Neural cell (in vitro differentiated cells): ENCODE results near the gene SHQ1. TPM values are rescaled to one million over a fixed set of nuclear protein-coding genes. Genes with fewer than 3 reads are reported as not detected.

Experiments
- H2AFZ ChIP-seq: fragments of 200-600, 300-800 bp; sonication (generic), shearing (Covaris generic); 2 replicates; pipeline ENCODE4 v1.6.0; 2014; ENCODE audit warnings: low read depth, mild to moderate bottlenecking, antibody characterized with exemption, low read length, moderate library complexity
- H3F3A ChIP-seq: fragments of 200-600 bp; shearing (Covaris generic); 2 replicates; pipeline ENCODE4 v1.6.1; 2016; ENCODE audit warnings: mild to moderate bottlenecking, moderate library complexity, mixed read lengths, antibody characterized with exemption, low read length; ENCODE audit not compliant: insufficient read depth, poor library complexity, severe bottlenecking
- H3K27ac ChIP-seq: fragments of 200-600, 300-800 bp; sonication (generic), shearing (Covaris generic); 2 replicates; pipeline ENCODE4 v1.5.1; 2014; ENCODE audit warnings: mild to moderate bottlenecking, low read length, moderate library complexity
- H3K27me3 ChIP-seq: fragments of 300-800, 200-600 bp; sonication (generic), shearing (Covaris generic); 2 replicates; pipeline ENCODE4 v1.6.0; 2014; ENCODE audit warnings: mild to moderate bottlenecking, low read depth, low read length, moderate library complexity; ENCODE audit not compliant: insufficient read depth
- H3K36me3 ChIP-seq: fragments of 300-800, 200-600 bp; sonication (generic), shearing (Covaris generic); 2 replicates; pipeline ENCODE4 v1.5.1; 2014; ENCODE audit warnings: mild to moderate bottlenecking, antibody characterized with exemption, low read length, moderate library complexity; ENCODE audit not compliant: insufficient read depth
- H3K4me2 ChIP-seq: fragments of 300-800, 200-600 bp; sonication (generic), shearing (Covaris generic); 2 replicates; pipeline ENCODE4 v1.6.0; 2014; ENCODE audit warnings: mild to moderate bottlenecking, low read length
- H3K4me3 ChIP-seq: fragments of 300-800, 200-600 bp; sonication (generic), shearing (Covaris generic); 2 replicates; pipeline ENCODE4 v1.5.1; 2014; ENCODE audit warnings: mild to moderate bottlenecking, low read length, moderate library complexity
- H3K79me2 ChIP-seq: fragments of 200-600 bp; shearing (Covaris generic); replicated peaks from 2 replicates; pipeline ENCODE4 v1.6.0; 2014; ENCODE audit warnings: mild to moderate bottlenecking, low read length, moderate library complexity; ENCODE audit not compliant: insufficient read depth
- H3K9ac ChIP-seq: fragments of 300-800, 200-600 bp; sonication (generic), shearing (Covaris generic); 2 replicates; pipeline ENCODE4 v1.6.1; 2016; ENCODE audit warnings: mild to moderate bottlenecking, low read length, mixed read lengths
- H3K9me2 ChIP-seq: fragments of 200-600 bp; shearing (Covaris generic); 2 replicates; pipeline ENCODE4 v1.6.1; 2016; ENCODE audit warnings: mild to moderate bottlenecking, low read length, mixed read lengths; ENCODE audit not compliant: insufficient read depth
- H3K9me3 ChIP-seq: fragments of 200-600, 300-800 bp; sonication (generic), shearing (Covaris generic); 2 replicates; pipeline ENCODE4 v1.6.1; 2016; ENCODE audit warnings: mild to moderate bottlenecking, mixed run types, low read length, moderate library complexity, mixed read lengths
- H4K20me1 ChIP-seq: fragments of 200-600 bp; shearing (Covaris generic); 2 replicates; pipeline ENCODE4 v1.6.1; 2016; ENCODE audit warnings: mild to moderate bottlenecking, mixed run types; ENCODE audit not compliant: insufficient read depth
- EP300 ChIP-seq: fragments of 450-650 bp; conservative IDR thresholded peaks from 2 replicates; pipeline ENCODE4 v1.6.1; 2014; ENCODE audit warnings: antibody characterized with exemption, mild to moderate bottlenecking, moderate library complexity; ENCODE audit not compliant: poor library complexity, severe bottlenecking
- EZH2 ChIP-seq: fragments of 200-600, 300-800 bp; shearing (Covaris generic), sonication (generic); IDR thresholded peaks from 2 replicates; pipeline ENCODE4 v1.6.1; 2014; ENCODE audit warnings: antibody characterized with exemption, low read length, borderline replicate concordance, mild to moderate bottlenecking; ENCODE audit not compliant: insufficient read depth, poor library complexity, severe bottlenecking
- MXI1 ChIP-seq: fragments of 450-650 bp; conservative IDR thresholded peaks from 2 replicates; pipeline ENCODE4 v1.6.1; 2014; ENCODE audit warnings: antibody characterized with exemption, mild to moderate bottlenecking; ENCODE audit not compliant: poor library complexity, severe bottlenecking
- POLR2AphosphoS5 ChIP-seq: IDR thresholded peaks from 2 replicates; pipeline ENCODE4 v1.6.1; 2012
- RAD21 ChIP-seq: fragments of 450-650 bp; conservative IDR thresholded peaks from 2 replicates; pipeline ENCODE4 v1.6.1; 2014; ENCODE audit warnings: antibody characterized with exemption, mild to moderate bottlenecking, moderate library complexity
- REST ChIP-seq: IDR thresholded peaks from 2 replicates; pipeline ENCODE4 v1.6.1; 2012; ENCODE audit warnings: borderline replicate concordance
- SMC3 ChIP-seq: fragments of 450-650 bp; conservative IDR thresholded peaks from 2 replicates; pipeline ENCODE4 v1.6.1; 2014; ENCODE audit warnings: antibody characterized with exemption, mild to moderate bottlenecking, moderate library complexity; ENCODE audit not compliant: poor library complexity
- TAF1 ChIP-seq: IDR thresholded peaks from 2 replicates; pipeline ENCODE4 v1.6.1; 2012; ENCODE audit warnings: low read depth
- polyA plus RNA-seq: library from polyadenylated mRNA; depleted of rRNA; stranded (reverse); fragments of >200 nt; gene quantifications from 2 replicates; pipeline ENCODE4 v1.2.3, GENCODE V29; 2014
- TF ChIP-seq, protein P1 (sequence below): fragments of 450-650 bp; IDR thresholded peaks from 2 replicates; pipeline ENCODE4 v1.5.1; 2014; ENCODE audit warnings: antibody characterized with exemption, mild to moderate bottlenecking, moderate library complexity; ENCODE audit not compliant: poor library complexity, severe bottlenecking

SHQ1 gene
- polyA plus RNA-seq, 1 donor from 2014 or later = 14.3 TPM

GRCh38 chr3:72727726-72728125 lies 120.5 kb downstream of the SHQ1 start:
- no peak overlapping the region for H3K4me2 ChIP-seq
- no peaks in the 10 kb centered on the region for H3K79me2 ChIP-seq
- no peak overlapping the region for H2AFZ ChIP-seq

DNA sequence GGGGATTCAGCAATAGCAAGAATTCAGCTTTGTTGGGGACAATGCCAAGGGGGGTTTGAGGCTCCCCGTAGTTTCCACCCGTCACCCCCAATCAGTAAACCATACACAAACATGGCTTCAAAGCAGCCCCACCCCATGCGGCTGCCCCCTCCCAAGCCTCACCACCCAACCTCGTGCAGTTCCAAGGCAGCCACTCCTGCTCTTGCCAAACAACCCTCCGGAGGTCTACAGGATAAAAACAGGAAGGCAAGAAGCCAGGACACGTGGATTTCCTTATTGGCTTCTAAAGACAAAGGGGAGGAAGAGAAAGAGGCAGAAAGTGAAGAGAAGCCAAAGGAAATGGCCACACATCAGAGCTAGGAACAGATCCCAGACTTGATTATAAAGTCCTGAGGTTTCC lies 121.1 kb downstream of the SHQ1 start:
- no peak overlapping the region for H3K27ac ChIP-seq
- no peak overlapping the region for H3K9ac ChIP-seq
- H4K20me1 ChIP-seq = no peaks in the 10 kb centered on the region
- TF ChIP-seq EZH2 (no peak), SMC3 (no peak), REST (no peak), POLR2AphosphoS5 (no peak), MXI1 (no peak), TAF1 (no peak), RAD21 (no peak), EP300 (no peak)
- TF ChIP-seq, protein P1, sequence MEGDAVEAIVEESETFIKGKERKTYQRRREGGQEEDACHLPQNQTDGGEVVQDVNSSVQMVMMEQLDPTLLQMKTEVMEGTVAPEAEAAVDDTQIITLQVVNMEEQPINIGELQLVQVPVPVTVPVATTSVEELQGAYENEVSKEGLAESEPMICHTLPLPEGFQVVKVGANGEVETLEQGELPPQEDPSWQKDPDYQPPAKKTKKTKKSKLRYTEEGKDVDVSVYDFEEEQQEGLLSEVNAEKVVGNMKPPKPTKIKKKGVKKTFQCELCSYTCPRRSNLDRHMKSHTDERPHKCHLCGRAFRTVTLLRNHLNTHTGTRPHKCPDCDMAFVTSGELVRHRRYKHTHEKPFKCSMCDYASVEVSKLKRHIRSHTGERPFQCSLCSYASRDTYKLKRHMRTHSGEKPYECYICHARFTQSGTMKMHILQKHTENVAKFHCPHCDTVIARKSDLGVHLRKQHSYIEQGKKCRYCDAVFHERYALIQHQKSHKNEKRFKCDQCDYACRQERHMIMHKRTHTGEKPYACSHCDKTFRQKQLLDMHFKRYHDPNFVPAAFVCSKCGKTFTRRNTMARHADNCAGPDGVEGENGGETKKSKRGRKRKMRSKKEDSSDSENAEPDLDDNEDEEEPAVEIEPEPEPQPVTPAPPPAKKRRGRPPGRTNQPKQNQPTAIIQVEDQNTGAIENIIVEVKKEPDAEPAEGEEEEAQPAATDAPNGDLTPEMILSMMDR = no peak
- H3K79me2 ChIP-seq = no peaks in the 10 kb centered on the region
- H3F3A ChIP-seq = no peaks in the 10 kb centered on the region
- no peak overlapping the region for H3K4me3 ChIP-seq
- H2AFZ ChIP-seq = no peak overlapping the region
- no peaks in the 10 kb centered on the region for H3K9me2 ChIP-seq
- H3K9me3 ChIP-seq = no peaks in the 10 kb centered on the region
- no peaks in the 10 kb centered on the region for H3K27me3 ChIP-seq
- no peaks in the 10 kb centered on the region for H3K36me3 ChIP-seq
- H3K4me2 ChIP-seq = no peak overlapping the region

More at GRCh38 chr3:72727726-72728125, 120.5 kb downstream of the SHQ1 start:
- no peaks in the 10 kb centered on the region for H3K36me3 ChIP-seq
- H4K20me1 ChIP-seq = no peaks in the 10 kb centered on the region
- H3K9me3 ChIP-seq = no peaks in the 10 kb centered on the region
- TF ChIP-seq POLR2AphosphoS5 = no peak
- TF ChIP-seq, protein P1 = no peak
- no peak for TF ChIP-seq EP300
- no peak overlapping the region for H3K9ac ChIP-seq
- no peaks in the 10 kb centered on the region for H3K9me2 ChIP-seq
- no peak overlapping the region for H3K4me3 ChIP-seq
- no peaks in the 10 kb centered on the region for H3K27me3 ChIP-seq
- H3F3A ChIP-seq = no peaks in the 10 kb centered on the region
- no peak overlapping the region for H3K27ac ChIP-seq
